Neural progenitor cell (in vitro differentiated cells): ENCODE results near the gene ERBIN. TPM values are rescaled to one million over a fixed set of nuclear protein-coding genes. Genes with fewer than 3 reads are reported as not detected.

Source experiments
- DNase-seq: peaks from one replicate; pipeline ENCODE4 v3.0.0-alpha.2; 2016; ENCODE audit warnings: low spot score
- H2AFZ ChIP-seq: fragments of 200-600 bp; sonication (generic); replicated peaks from 2 replicates; pipeline ENCODE4 v1.6.1; 2016; ENCODE audit warnings: antibody characterized with exemption
- H3F3A ChIP-seq: fragments of 200-600 bp; sonication (generic); 2 replicates; pipeline ENCODE4 v1.6.1; 2016; ENCODE audit warnings: antibody characterized with exemption, low read depth
- H3K27ac ChIP-seq: fragments of 200-600 bp; sonication (generic); 2 replicates; pipeline ENCODE4 v1.5.1; 2016; ENCODE audit warnings: mild to moderate bottlenecking
- H3K27me3 ChIP-seq: fragments of 200-600 bp; sonication (generic); 2 replicates; pipeline ENCODE4 v1.6.1; 2016; ENCODE audit warnings: mild to moderate bottlenecking, moderate library complexity
- H3K36me3 ChIP-seq: fragments of 200-600 bp; sonication (generic); 2 replicates; pipeline ENCODE4 v1.5.1; 2016
- H3K4me1 ChIP-seq: fragments of 200-600 bp; sonication (generic); 2 replicates; pipeline ENCODE4 v1.6.1; 2016; ENCODE audit warnings: mixed run types
- H3K4me2 ChIP-seq: fragments of 200-600 bp; sonication (generic); 2 replicates; pipeline ENCODE4 v1.6.1; 2016
- H3K4me3 ChIP-seq: fragments of 200-600 bp; sonication (generic); 2 replicates; pipeline ENCODE4 v1.5.1; 2016
- H3K79me2 ChIP-seq: fragments of 200-600 bp; sonication (generic); 2 replicates; pipeline ENCODE4 v1.6.1; 2016; ENCODE audit warnings: low read depth
- H3K9ac ChIP-seq: fragments of 200-600 bp; sonication (generic); 2 replicates; pipeline ENCODE4 v1.6.1; 2016
- H3K9me3 ChIP-seq: fragments of 200-600 bp; sonication (generic); 2 replicates; pipeline ENCODE4 v1.5.1; 2016; ENCODE audit warnings: low read depth
- H4K20me1 ChIP-seq: fragments of 200-600 bp; sonication (generic); 2 replicates; pipeline ENCODE4 v1.6.1; 2016; ENCODE audit warnings: low read depth
- H3K27ac Mint-ChIP-seq: 3 replicates; pipeline ENCODE4 v1.8.0; 2021; ENCODE audit warnings: mixed read lengths
- H3K27me3 Mint-ChIP-seq: 2 replicates; pipeline ENCODE4 v1.8.0; 2022; ENCODE audit warnings: low read depth, mild to moderate bottlenecking, inconsistent platforms, moderate library complexity, mixed read lengths; ENCODE audit not compliant: insufficient read depth
- H3K36me3 Mint-ChIP-seq: 3 replicates; pipeline ENCODE4 v1.8.0; 2021; ENCODE audit warnings: mixed read lengths
- H3K4me1 Mint-ChIP-seq: 3 replicates; pipeline ENCODE4 v1.8.0; 2021; ENCODE audit warnings: mixed read lengths
- H3K4me3 Mint-ChIP-seq: 3 replicates; pipeline ENCODE4 v1.8.0; 2021; ENCODE audit warnings: mild to moderate bottlenecking, moderate library complexity, mixed read lengths
- H3K9me3 Mint-ChIP-seq: 3 replicates; pipeline ENCODE4 v1.8.0; 2020; ENCODE audit warnings: mixed read lengths
- EZH2 ChIP-seq: fragments of 200-600 bp; sonication (generic); IDR thresholded peaks from 2 replicates; pipeline ENCODE4 v1.6.1; 2017; ENCODE audit warnings: antibody characterized with exemption, mild to moderate bottlenecking, moderate library complexity
- EZH2phosphoT487 ChIP-seq: fragments of 200-600 bp; sonication (generic); IDR thresholded peaks from 2 replicates; pipeline ENCODE4 v1.6.1; 2017; ENCODE audit warnings: antibody characterized with exemption
- total RNA-seq: library from RNA; depleted of rRNA; stranded (reverse); fragments of >200 nt; gene quantifications from 2 replicates; pipeline ENCODE4 v1.2.3, GENCODE V29; 2015; ENCODE audit warnings: low replicate concordance
- TF ChIP-seq, protein P1 (sequence below): fragments of 200-600 bp; sonication (generic); IDR thresholded peaks from 2 replicates; pipeline ENCODE4 v1.5.1; 2017; ENCODE audit warnings: antibody characterized with exemption, mild to moderate bottlenecking

Gene ERBIN
- total RNA-seq, 1 donor from 2014 or later, result 77.6 TPM

DNA sequence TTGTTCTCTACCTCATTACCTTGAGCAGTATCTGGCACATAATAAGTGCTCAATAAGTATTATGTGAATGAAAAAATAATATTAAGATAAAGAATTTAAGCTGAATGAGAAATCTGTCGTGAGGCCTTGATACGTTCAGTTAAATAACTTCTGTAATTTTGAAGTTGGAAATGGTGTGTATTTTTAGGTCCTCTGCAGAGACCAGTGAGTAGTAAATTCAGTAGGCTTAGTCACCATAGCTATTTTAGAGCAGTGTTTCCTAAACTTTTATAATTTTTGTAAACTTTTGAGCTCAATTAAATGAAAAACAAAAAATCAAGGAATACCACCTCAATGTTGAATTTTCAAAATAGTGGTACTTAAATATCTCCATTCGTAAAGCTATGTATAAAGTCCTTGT is 25.0 kb downstream of the ERBIN start:
- H3K27ac Mint-ChIP-seq, result no peak overlapping the region
- H3K4me1 Mint-ChIP-seq, result no peaks in the 10 kb centered on the region
- no peaks in the 10 kb centered on the region for H3K27me3 ChIP-seq
- no peak for TF ChIP-seq EZH2
- TF ChIP-seq, protein P1, sequence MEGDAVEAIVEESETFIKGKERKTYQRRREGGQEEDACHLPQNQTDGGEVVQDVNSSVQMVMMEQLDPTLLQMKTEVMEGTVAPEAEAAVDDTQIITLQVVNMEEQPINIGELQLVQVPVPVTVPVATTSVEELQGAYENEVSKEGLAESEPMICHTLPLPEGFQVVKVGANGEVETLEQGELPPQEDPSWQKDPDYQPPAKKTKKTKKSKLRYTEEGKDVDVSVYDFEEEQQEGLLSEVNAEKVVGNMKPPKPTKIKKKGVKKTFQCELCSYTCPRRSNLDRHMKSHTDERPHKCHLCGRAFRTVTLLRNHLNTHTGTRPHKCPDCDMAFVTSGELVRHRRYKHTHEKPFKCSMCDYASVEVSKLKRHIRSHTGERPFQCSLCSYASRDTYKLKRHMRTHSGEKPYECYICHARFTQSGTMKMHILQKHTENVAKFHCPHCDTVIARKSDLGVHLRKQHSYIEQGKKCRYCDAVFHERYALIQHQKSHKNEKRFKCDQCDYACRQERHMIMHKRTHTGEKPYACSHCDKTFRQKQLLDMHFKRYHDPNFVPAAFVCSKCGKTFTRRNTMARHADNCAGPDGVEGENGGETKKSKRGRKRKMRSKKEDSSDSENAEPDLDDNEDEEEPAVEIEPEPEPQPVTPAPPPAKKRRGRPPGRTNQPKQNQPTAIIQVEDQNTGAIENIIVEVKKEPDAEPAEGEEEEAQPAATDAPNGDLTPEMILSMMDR, result no peak
- TF ChIP-seq EZH2phosphoT487, result no peak
- no peaks in the 10 kb centered on the region for H3K9me3 ChIP-seq
- H3K4me2 ChIP-seq, result no peak overlapping the region
- H2AFZ ChIP-seq, result no peak overlapping the region
- no peak overlapping the region for H3K4me3 Mint-ChIP-seq
- no peak overlapping the region for H3K9ac ChIP-seq
- H3K79me2 ChIP-seq, result peaks cover 100% of the 10 kb centered on the region
- peaks cover 24% of the 10 kb centered on the region for H4K20me1 ChIP-seq
- peaks cover 52% of the 10 kb centered on the region for H3K36me3 Mint-ChIP-seq
- no peaks in the 10 kb centered on the region for H3K36me3 ChIP-seq
- H3K27me3 Mint-ChIP-seq, result no peaks in the 10 kb centered on the region
- H3F3A ChIP-seq, result no peaks in the 10 kb centered on the region
- H3K4me1 ChIP-seq, result no peaks in the 10 kb centered on the region
- H3K4me3 ChIP-seq, result no peak overlapping the region
- no peak for DNase-seq
- H3K27ac ChIP-seq, result no peak overlapping the region
- peaks cover 54% of the 10 kb centered on the region for H3K9me3 Mint-ChIP-seq

DNA sequence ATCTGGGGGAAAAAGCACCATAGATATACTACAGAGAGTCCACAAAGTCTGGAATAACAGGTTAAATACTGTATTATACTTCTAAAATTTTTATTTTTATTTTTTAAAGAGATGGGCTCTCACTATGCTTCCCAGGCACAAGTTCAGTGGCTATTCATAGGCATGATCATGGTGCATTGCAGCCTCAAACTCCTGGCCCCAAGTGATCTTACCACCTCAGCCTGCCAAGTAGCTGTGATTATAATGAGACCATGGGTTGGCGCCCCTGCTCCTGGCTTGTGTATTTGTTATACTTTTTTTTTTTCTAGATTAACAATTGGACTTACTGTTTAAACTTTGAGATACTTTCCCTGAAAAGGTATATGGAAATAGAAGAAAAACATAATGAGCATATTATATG is 25.9 kb downstream of the ERBIN start:
- Histone ChIP-seq H4K20me1 (peaks cover 18% of the 10 kb centered on the region), H3K9me3 (no peaks in the 10 kb centered on the region), H3K27ac (no peak overlapping the region), H3K4me3 (no peak overlapping the region), H3K27me3 (no peaks in the 10 kb centered on the region), H3F3A (no peaks in the 10 kb centered on the region), H3K79me2 (peaks cover 100% of the 10 kb centered on the region), H3K9ac (no peak overlapping the region), H2AFZ (no peak overlapping the region), H3K4me1 (no peaks in the 10 kb centered on the region), H3K4me2 (no peak overlapping the region), H3K36me3 (no peaks in the 10 kb centered on the region)
- no peaks in the 10 kb centered on the region for H3K27me3 Mint-ChIP-seq
- H3K4me3 Mint-ChIP-seq, result no peak overlapping the region
- no peaks in the 10 kb centered on the region for H3K4me1 Mint-ChIP-seq
- no peak for DNase-seq
- peaks cover 48% of the 10 kb centered on the region for H3K36me3 Mint-ChIP-seq
- peaks cover 57% of the 10 kb centered on the region for H3K9me3 Mint-ChIP-seq
- no peak overlapping the region for H3K27ac Mint-ChIP-seq
- TF ChIP-seq, protein P1, result no peak
- TF ChIP-seq EZH2phosphoT487, result no peak
- no peak for TF ChIP-seq EZH2

DNA sequence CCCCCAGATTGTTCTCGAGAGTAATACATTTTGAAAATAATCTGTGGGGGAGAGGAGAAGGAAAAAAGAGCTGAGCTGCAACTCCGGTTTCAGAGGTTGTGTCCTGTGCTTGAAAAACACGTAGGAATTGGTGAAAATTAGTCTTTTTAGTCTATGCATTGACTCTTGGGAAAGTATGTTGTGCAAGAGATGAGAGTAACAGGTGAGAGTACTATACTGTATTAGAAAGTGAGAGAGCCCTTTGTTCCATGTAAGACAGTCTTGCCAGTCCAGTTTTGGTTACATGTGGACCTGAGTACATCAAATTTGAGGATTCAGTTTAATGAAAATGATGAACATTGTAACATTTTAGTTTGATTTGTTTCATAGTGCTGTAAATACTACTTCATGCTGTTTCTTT is 27.8 kb downstream of the ERBIN start:
- Histone ChIP-seq H3K4me3 (no peak overlapping the region), H3K4me2 (no peak overlapping the region), H4K20me1 (peaks cover 9% of the 10 kb centered on the region), H3K36me3 (no peaks in the 10 kb centered on the region), H3K4me1 (no peaks in the 10 kb centered on the region), H3K9ac (no peak overlapping the region), H3F3A (no peaks in the 10 kb centered on the region), H3K9me3 (no peaks in the 10 kb centered on the region), H3K27ac (no peak overlapping the region), H2AFZ (no peak overlapping the region), H3K79me2 (peaks cover 98% of the 10 kb centered on the region), H3K27me3 (no peaks in the 10 kb centered on the region)
- Mint-ChIP-seq H3K27me3 (peaks cover 2% of the 10 kb centered on the region), H3K4me3 (no peak overlapping the region), H3K36me3 (peaks cover 50% of the 10 kb centered on the region), H3K9me3 (peaks cover 63% of the 10 kb centered on the region), H3K27ac (no peak overlapping the region), H3K4me1 (no peaks in the 10 kb centered on the region)
- TF ChIP-seq EZH2phosphoT487 (no peak), EZH2 (no peak)
- TF ChIP-seq, protein P1, result no peak
- DNase-seq, result no peak
